CD4-positive, alpha-beta memory T cell (primary cell): ENCODE results near the gene PER2. TPM values are rescaled to one million over a fixed set of nuclear protein-coding genes. Genes with fewer than 3 reads are reported as not detected.

ENCODE experiments used
- CTCF ChIA-PET: fragments of 350-600 bp; sonication (Branson Sonifier 250); formaldehyde crosslinking; loops from one replicate; lab custom pipeline; 2021; ENCODE audit warnings: inconsistent platforms; ENCODE audit not compliant: partially characterized antibody; lab: Charles Lee
- POLR2A ChIA-PET: fragments of 350-600 bp; sonication (Branson Sonifier 250); formaldehyde crosslinking; loops from one replicate; lab custom pipeline; 2021; ENCODE audit not compliant: partially characterized antibody; lab: Charles Lee
- DNase-seq, 5 donors: peaks; one replicate each; pipeline versions ENCODE4 v3.0.0 to v3.0.0-alpha.2; 2020 to 2022; ENCODE audit warnings: mixed read lengths in 1 of 5
- H3K27ac ChIP-seq: one replicate; pipeline ENCODE4 v1.7.0; 2013; ENCODE audit warnings: low read depth, low read length
- H3K27me3 ChIP-seq: 2 replicates; pipeline ENCODE4 v1.7.0; 2013; ENCODE audit warnings: mild to moderate bottlenecking, low read length, moderate library complexity; ENCODE audit not compliant: insufficient read depth
- H3K36me3 ChIP-seq: 2 replicates; pipeline ENCODE4 v1.7.0; 2013; ENCODE audit warnings: mild to moderate bottlenecking, low read length, moderate library complexity; ENCODE audit not compliant: insufficient read depth
- H3K4me1 ChIP-seq: 2 replicates; pipeline ENCODE4 v1.7.0; 2013; ENCODE audit warnings: mild to moderate bottlenecking, low read length, moderate library complexity; ENCODE audit not compliant: insufficient read depth
- H3K4me3 ChIP-seq, 2 donors: one replicate each; pipeline ENCODE4 v1.7.0; 2013; ENCODE audit warnings: low read length in 2 of 2, mild to moderate bottlenecking in 1 of 2
- H3K9me3 ChIP-seq, 2 donors: one replicate each; pipeline ENCODE4 v1.7.0; 2013; ENCODE audit warnings: low read length in 2 of 2, control low read depth in 1 of 2; ENCODE audit not compliant: control insufficient read depth in 1 of 2
- H3K27ac Mint-ChIP-seq, 7 donors: one replicate each; pipeline ENCODE4 v1.8.0; 2020 to 2021; ENCODE audit warnings: mixed read lengths in 7 of 7, mild to moderate bottlenecking in 6 of 7, inconsistent platforms in 3 of 7, moderate library complexity in 3 of 7
- H3K27me3 Mint-ChIP-seq, 2 donors: one replicate each; pipeline ENCODE4 v1.8.0; 2020 to 2021; ENCODE audit warnings: mixed read lengths in 2 of 2
- H3K36me3 Mint-ChIP-seq, 2 donors: one replicate each; pipeline ENCODE4 v1.8.0; 2020 to 2021; ENCODE audit warnings: mixed read lengths in 2 of 2, inconsistent platforms in 1 of 2, mild to moderate bottlenecking in 1 of 2
- H3K4me1 Mint-ChIP-seq, 4 donors: one replicate each; pipeline ENCODE4 v1.8.0; 2020 to 2021; ENCODE audit warnings: mixed read lengths in 4 of 4, mild to moderate bottlenecking in 1 of 4
- H3K4me3 Mint-ChIP-seq, 8 donors: one replicate each; pipeline ENCODE4 v1.8.0; 2020 to 2021; ENCODE audit warnings: mixed read lengths in 8 of 8, mild to moderate bottlenecking in 7 of 8, moderate library complexity in 6 of 8, inconsistent platforms in 3 of 8
- H3K9me3 Mint-ChIP-seq, 8 donors: one replicate each; pipeline ENCODE4 v1.8.0; 2020 to 2021; ENCODE audit warnings: mixed read lengths in 8 of 8, mild to moderate bottlenecking in 5 of 8, inconsistent platforms in 3 of 8, moderate library complexity in 1 of 8
- intact Hi-C: fragments of 100-400 bp; cut with micrococcal nuclease; formaldehyde crosslinking; loops from one replicate; pipeline ENCODE4 v1.15.1; 2023
- polyA plus RNA-seq, 2 donors: library from polyadenylated mRNA; unstranded; fragments of 300-500 nt; fragmentation: Illumina TruSeq; gene quantifications; one replicate each; pipeline ENCODE4 v1.2.3, GENCODE V29; 2021
- total RNA-seq, 2 experiments: library from RNA; stranded (reverse); gene quantifications; one replicate each; pipeline ENCODE4 v1.2.3, GENCODE V29; 2021

Gene PER2
- total and polyA plus RNA-seq, 4 experiments from 2014 or later: 0.42 to 13.4 (median 8.4) TPM

GRCh38 chr2:238299803-238300202, 11.4 kb upstream of the PER2 start:
- intact Hi-C loops: no loop called here
- POLR2A ChIA-PET: no interaction called here
- Histone ChIP-seq H3K27ac (no peak overlapping the region), H3K9me3 (no peaks in the 10 kb centered on the region), H3K36me3 (no peaks in the 10 kb centered on the region), H3K27me3 (no peaks in the 10 kb centered on the region), H3K4me1 (no peaks in the 10 kb centered on the region), H3K4me3 (no peak overlapping the region)
- no peaks in the 10 kb centered on the region for H3K36me3 Mint-ChIP-seq
- CTCF ChIA-PET: no interaction called here
- peaks cover 0 to 5% (median 0%) of the 10 kb centered on the region in 4 donors for H3K4me1 Mint-ChIP-seq
- peaks cover 6 to 7% of the 10 kb centered on the region in 2 donors for H3K27me3 Mint-ChIP-seq
- DNase-seq: no peak
- H3K27ac Mint-ChIP-seq: no peak overlapping the region
- H3K9me3 Mint-ChIP-seq: no peaks in the 10 kb centered on the region
- no peak overlapping the region for H3K4me3 Mint-ChIP-seq

- POLR2A ChIA-PET: no interaction called here
- CTCF ChIA-PET: no interaction called here
- Histone ChIP-seq H3K4me1 (no peaks in the 10 kb centered on the region), H3K9me3 (no peaks in the 10 kb centered on the region), H3K4me3 (no peak overlapping the region), H3K36me3 (no peaks in the 10 kb centered on the region), H3K27ac (no peak overlapping the region), H3K27me3 (no peaks in the 10 kb centered on the region)
- Mint-ChIP-seq H3K4me3 (no peak overlapping the region), H3K36me3 (no peaks in the 10 kb centered on the region), H3K4me1 (peaks cover 0 to 5% (median 0%) of the 10 kb centered on the region in 4 donors), H3K9me3 (no peaks in the 10 kb centered on the region), H3K27me3 (peaks cover 4 to 5% of the 10 kb centered on the region in 2 donors), H3K27ac (no peak overlapping the region)
- DNase-seq: no peak
- intact Hi-C loops: no loop called here
These were observed 8.4 kb upstream of the PER2 start for GRCh38 chr2:238296638-238297457.

- H3K9me3 Mint-ChIP-seq: no peaks in the 10 kb centered on the region
- no peaks in the 10 kb centered on the region for H3K36me3 Mint-ChIP-seq
- Histone ChIP-seq H3K36me3 (no peaks in the 10 kb centered on the region), H3K27me3 (no peaks in the 10 kb centered on the region), H3K4me3 (no peak overlapping the region), H3K27ac (no peak overlapping the region), H3K9me3 (no peaks in the 10 kb centered on the region), H3K4me1 (no peaks in the 10 kb centered on the region)
- peaks cover 0 to 5% (median under 1%) of the 10 kb centered on the region in 4 donors for H3K4me1 Mint-ChIP-seq
- H3K27ac Mint-ChIP-seq: no peak overlapping the region
- no peak for DNase-seq
- ChIA-PET CTCF (no interaction called here), POLR2A (no interaction called here)
- H3K27me3 Mint-ChIP-seq: peaks cover 4 to 5% of the 10 kb centered on the region in 2 donors
- H3K4me3 Mint-ChIP-seq: no peak overlapping the region
- intact Hi-C loops: no loop called here
These were observed 7.0 kb upstream of the PER2 start for GRCh38 chr2:238295144-238296112.

- no peak for DNase-seq
- Histone ChIP-seq H3K9me3 (no peaks in the 10 kb centered on the region), H3K4me3 (no peak overlapping the region), H3K4me1 (peaks cover 6% of the 10 kb centered on the region), H3K36me3 (no peaks in the 10 kb centered on the region), H3K27ac (no peak overlapping the region), H3K27me3 (no peaks in the 10 kb centered on the region)
- Mint-ChIP-seq H3K9me3 (no peaks in the 10 kb centered on the region), H3K4me1 (peaks cover 3 to 14% (median 8%) of the 10 kb centered on the region in 4 donors), H3K27ac (peak overlapping the region in 1 of 7 donors; percentile 23), H3K4me3 (no peak overlapping the region), H3K27me3 (peaks cover 4 to 5% of the 10 kb centered on the region in 2 donors), H3K36me3 (no peaks in the 10 kb centered on the region)
- POLR2A ChIA-PET: no interaction called here
- CTCF ChIA-PET: no interaction called here
- intact Hi-C loops: no loop called here
These were observed 6.2 kb upstream of the PER2 start for GRCh38 chr2:238294393-238295143.

GRCh38 chr2:238294046-238294392, 5.6 kb upstream of the PER2 start:
- H3K4me3 Mint-ChIP-seq: no peak overlapping the region
- peaks cover 4 to 5% of the 10 kb centered on the region in 2 donors for H3K27me3 Mint-ChIP-seq
- Histone ChIP-seq H3K36me3 (no peaks in the 10 kb centered on the region), H3K4me3 (no peak overlapping the region), H3K27me3 (no peaks in the 10 kb centered on the region), H3K4me1 (peaks cover 11% of the 10 kb centered on the region), H3K27ac (no peak overlapping the region), H3K9me3 (no peaks in the 10 kb centered on the region)
- ChIA-PET CTCF (no interaction called here), POLR2A (no interaction called here)
- H3K9me3 Mint-ChIP-seq: no peaks in the 10 kb centered on the region
- H3K27ac Mint-ChIP-seq: peak overlapping the region in 1 of 7 donors; percentile 23
- DNase-seq: no peak
- H3K4me1 Mint-ChIP-seq: peaks cover 7 to 19% (median 13%) of the 10 kb centered on the region in 4 donors
- H3K36me3 Mint-ChIP-seq: no peaks in the 10 kb centered on the region
- intact Hi-C loops: no loop called here

GRCh38 chr2:238291550-238292281, 3.3 kb upstream of the PER2 start:
- POLR2A ChIA-PET: no interaction called here
- intact Hi-C loops: no loop called here
- Mint-ChIP-seq H3K36me3 (peaks cover 0 to 3% of the 10 kb centered on the region in 2 donors), H3K27ac (no peak overlapping the region), H3K4me1 (peaks cover 14 to 32% (median 23%) of the 10 kb centered on the region in 4 donors), H3K4me3 (no peak overlapping the region), H3K9me3 (no peaks in the 10 kb centered on the region), H3K27me3 (no peaks in the 10 kb centered on the region)
- Histone ChIP-seq H3K4me3 (no peak overlapping the region), H3K27me3 (no peaks in the 10 kb centered on the region), H3K36me3 (no peaks in the 10 kb centered on the region), H3K27ac (no peak overlapping the region), H3K4me1 (peaks cover 24% of the 10 kb centered on the region), H3K9me3 (no peaks in the 10 kb centered on the region)
- no peak for DNase-seq
- CTCF ChIA-PET: interaction anchor here (1.0 kb wide), 1 partner anchor 29 kb away, joined by 3 read pairs; no protein-coding TSS in a partner anchor
